ENCODE data around the gene UROC1.

The UROC1 gene

DNA sequence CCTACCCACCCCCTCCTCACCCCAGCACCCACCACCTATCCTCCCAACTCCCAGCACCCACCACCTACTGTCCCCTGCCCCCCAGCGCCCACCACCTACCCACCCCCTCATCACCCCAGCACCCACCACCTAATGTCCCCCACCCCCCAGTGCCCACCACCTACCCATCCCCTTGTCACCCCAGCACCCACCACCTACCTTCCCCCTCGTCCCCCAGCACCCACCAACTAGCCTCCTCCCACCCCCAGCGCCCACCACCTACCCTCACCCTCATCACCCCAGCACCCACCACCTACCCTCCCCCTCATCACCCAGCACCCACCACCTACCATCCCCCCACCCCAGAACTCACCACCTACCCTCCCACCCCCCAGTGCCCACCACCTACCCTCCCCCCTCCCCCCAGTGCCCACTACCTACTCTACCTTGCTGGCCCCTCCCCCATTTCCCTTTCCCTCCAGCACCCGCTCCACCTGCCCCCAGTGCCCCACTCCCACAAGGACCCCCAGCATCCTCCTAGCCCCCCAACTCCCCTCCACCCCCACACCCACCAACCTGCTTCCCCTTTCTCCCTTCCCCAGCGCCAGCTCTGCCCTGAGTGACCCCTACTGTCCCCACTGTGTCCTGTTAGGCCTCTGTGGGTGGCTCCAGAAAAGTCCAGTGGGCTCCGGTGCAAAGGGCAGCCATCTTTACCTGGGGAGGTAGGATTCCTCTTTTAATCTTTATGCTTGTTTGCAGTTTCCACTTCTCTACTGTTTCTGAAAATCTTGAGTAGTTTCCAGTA, 1.2 kb downstream of the UROC1 start:
- DNase-seq = no peak

DNA sequence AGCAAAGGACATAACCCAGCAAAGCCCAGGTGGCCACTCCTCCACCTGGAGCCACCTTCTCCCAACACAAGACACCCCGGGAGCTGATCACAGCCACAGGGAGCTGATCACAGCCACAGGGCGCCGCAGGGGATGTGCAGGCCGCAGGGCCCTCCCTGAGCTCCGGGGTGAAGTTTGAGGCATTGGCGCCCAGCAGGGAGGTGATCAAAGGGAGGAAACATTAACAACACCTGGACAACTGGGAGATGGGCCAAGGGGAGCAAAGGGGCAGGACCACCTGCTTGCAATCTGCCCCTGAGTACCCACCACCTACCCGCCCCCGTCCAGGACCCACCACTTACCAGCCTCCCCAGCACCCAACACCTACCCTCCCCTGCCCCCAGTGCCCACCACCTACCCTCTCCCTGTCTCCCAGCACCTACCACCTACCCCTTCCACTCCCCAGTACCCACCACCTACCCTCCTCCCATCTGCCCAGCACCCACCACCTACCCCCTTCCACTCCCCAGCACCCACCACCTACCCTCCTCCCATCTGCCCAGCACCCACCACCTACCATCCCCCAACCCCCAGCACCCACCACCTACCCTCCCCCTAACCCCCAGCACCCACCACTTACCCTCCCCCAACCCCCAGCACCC, 2.4 kb downstream of the UROC1 start:
- no peak for DNase-seq

DNA sequence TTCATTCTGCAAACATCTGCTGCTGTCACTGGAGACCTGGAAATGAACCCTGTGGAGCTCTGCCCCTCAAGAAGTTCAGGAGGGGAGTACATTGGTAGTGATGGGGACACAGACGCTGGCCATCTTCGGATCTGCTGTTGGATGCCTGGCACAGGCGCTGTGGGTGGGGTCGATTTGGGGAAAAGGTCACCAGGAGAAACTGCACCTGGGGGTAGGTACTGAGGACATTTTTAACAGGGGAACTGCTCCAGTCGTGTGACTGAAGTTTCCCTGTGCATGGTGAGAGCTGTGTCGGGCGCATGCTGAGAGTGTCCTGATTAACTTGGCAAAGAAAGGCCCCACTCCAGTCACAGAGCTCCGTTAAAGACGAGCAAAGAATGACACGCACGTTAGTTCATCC, 3.4 kb downstream of the UROC1 start:
- DNase-seq = no peak

DNA sequence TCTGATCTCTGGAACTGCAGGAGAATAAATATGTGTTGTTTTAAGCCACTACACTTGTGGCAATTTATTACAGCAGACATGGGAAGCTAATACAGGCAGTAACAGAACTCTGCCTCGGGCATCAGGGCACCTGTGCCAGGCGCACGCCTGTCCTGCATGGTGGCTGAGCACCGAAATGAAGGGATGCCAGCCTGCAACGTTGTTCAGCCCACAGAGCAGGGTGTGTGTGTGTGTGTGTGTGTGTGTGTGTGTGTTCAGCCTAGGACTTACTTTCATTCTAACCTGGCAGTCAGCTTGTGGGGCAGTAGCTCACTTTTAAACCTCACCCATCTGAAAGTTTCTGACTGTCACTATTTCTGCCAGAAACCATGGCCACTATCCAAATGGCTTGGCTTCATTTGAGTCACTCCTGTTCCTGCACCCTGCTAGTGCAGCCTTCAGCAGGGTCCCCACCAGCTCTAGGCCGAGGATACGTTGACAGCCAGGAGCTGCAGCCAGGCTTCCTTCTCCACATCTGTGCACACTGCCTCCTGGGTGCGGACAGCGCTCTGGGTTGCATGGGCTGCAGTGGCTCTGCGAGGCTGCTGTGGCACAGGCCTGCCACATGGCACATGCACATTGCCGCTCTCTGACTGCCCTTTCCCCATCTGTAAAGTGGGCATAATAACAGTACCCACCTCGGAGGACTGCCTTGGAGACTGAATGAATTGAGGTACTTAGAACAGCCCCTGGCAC, 4.5 kb downstream of the UROC1 start:
- no peak for DNase-seq

DNA sequence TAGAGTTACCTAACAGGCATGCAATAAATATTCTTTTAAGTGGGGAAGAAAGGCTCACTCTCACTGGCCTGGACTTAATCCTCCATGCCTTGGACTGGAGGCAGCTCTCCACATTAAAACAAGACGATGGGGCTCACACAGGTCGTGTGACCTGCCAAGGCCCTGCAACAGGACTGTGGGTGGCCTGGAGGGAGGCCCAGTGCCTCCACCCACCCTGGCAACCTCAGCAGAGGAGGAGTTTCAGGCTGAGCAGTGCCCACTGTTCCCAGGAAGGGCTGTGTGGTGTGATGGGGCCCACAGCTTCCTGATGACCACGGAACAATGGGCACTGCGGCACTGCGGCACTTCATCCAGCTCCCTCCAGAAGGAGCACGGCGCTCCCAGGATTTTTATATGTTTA, 5.5 kb downstream of the UROC1 start:
- no peak for DNase-seq

DNA sequence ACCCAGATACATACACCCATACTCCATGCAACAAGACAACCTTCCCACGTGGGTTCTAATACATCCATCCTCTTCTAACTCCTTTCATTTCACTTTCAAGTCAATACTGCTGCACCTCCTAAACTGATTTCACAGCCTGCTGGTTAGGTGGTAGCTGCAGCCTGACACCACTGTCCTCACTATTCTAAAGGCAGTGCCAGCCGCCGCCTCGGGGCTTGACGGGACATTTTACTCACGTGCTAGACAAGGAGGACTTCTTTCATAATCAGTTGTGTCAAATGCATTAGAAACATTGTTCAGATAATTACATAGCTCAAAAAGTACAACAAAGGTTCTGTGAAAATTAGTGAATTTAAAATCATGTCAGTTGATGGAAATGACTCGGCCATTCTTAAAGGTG, 6.3 kb downstream of the UROC1 start:
- no peak for DNase-seq

DNA sequence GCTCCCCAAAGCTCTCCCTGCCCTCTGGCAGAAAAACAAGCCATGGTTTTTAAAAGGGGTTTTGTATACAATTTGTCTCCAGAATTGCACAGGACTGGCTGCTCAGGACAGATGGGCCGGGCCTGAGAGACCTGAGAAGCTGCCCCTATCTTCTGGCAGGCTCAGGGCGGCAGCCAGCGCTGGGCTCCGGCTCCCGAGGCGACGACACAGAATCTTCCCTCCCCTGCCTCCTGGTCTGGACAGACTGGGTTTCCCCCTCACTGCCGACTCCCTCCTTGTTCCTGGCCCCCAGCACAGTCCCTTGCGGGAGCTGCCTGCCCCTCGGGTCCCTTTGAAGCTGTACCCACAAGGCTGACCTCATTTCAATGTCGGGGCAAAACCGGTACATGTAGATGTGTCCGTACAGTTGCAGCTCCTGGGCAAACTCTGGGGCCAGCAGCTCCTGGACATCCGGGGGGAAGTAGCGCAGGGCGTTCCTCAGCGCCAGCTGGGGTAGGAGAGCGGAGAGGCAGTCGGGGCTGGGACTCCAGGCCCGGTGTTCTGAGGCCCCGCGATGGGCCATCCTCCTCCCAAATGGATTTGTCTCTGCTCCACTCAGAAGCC, 7.2 kb downstream of the UROC1 start:
- DNase-seq = no peak

DNA sequence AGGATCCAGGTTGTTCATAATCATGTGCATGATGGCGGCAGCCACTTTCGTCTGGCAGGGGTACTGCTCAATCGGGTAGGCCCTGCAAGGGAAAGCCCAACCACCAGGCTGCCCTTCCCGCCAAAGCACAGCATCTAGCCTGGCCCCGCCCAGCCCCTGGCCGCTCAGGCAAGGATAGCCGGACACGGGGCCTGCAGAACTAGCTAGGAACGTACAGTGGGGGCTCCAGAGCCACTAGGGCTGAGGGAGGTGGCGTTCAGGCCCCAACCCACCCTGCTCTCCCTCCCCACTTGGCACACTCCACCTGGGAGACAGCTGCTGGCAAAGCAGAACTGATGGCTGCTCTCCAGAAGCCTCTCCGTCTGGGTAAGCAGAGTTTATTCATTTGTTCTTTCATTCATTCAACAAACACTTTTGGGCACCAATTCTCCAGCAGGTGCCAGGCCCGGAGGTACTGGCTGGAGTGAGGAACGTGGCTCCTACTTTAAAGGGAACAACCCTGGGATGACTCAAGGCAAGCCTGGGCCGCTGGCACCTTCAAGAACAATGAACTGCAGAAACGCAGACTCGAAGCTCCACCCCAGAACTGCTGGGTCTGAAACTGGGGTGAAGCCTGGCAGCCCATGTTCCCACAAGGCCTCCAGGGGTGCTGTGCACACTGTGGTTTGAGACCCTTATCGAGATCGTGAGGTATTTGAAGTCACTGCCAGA, 7.8 kb downstream of the UROC1 start:
- no peak for DNase-seq

DNA sequence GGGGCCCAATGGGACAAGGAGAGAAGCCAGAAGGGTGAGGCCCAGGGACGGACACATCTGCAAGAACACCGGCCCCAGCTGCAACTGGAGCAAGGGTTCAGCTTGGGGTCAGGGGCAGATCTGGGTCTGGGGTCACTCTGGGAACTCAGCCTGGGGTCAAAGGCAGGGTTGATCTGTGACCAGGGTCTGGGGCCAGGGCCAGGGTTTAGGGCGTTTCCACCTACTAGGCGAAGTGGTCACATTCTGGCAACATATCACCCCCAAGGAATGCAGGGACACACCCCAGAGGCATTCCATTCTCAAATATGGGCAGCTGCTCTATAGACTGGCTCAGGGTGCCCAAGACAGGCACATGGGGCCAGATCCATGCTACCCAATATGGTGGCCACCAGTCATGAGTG, 9.0 kb downstream of the UROC1 start:
- no peak for DNase-seq

DNA sequence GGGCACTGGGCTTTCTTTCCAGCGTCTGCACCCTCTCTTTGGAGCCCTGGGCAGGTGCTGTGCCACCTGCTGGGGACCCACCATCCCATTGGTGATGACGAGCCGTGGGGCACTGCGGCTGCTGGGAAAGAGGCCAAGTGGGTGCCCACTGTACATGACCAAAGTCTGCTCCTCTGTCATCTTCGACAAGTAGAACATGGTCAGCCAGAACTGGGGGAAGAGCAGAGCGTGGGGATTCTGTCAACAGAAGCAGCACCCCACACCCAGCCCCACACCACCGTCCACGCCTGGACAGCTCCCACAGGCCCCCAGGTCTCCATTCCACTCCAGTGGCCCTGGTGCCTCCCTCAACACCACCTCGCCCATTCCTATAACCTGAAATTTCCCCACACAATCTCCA, 9.7 kb downstream of the UROC1 start:
- DNase-seq = no peak

DNA sequence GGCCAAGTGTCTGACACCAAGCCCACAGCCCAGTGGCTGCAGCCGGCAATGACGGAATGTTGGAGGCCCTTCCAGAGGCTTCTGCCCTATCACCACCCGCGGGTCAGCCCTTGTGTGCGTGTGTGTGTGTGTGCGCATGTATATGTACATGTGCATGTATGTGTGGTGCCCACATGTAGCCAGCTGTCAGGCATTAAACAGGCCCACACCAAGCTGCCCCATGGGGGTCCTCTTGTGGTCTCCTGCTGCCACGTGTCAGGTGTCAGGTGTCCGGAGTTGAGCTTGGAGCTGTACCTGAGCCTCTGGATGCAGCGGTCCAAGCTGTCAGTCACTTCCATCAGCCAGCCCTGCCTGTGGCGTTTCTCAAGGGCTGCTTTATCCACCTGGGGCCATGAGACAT, 13.9 kb downstream of the UROC1 start:
- DNase-seq = no peak

DNA sequence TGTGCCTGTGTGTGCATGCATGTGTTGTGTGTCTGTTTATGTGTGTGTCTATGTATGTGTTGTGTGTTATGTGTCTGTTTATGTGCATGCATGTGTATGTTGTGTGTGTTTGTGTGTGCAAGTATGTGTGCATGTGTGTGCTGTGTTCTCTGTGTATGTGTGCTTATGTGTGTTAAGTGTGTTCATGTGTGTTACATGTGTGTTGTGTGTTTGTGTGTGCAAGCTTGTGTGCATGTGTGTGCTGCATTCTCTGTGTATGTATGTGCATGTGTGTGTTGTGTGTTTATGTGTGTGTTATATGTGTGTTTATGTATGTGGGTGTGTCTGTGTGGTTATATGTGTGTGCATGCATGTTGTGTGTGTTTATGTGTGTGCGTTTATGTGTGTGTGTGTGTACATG, 14.9 kb downstream of the UROC1 start:
- no peak for DNase-seq

DNA sequence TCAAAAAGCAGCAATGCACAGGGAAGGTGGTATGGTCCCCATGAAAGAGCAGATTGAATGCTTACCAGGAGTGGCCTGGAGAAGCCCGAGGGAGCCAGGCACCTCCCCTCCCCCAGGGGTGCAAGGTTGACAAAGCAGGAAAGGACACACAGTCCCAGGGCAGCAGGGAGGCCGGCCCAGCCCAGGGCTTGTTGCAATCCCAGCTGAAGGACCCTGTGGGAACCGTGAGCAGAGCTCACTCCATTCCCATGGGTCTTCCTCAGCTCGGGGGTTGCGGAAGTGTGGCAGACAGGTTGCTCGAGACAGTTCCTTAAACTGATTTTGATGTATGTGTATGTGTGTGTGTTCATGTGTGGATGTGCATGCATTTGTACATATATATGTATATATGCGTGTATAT, 15.8 kb downstream of the UROC1 start:
- no peak for DNase-seq

DNA sequence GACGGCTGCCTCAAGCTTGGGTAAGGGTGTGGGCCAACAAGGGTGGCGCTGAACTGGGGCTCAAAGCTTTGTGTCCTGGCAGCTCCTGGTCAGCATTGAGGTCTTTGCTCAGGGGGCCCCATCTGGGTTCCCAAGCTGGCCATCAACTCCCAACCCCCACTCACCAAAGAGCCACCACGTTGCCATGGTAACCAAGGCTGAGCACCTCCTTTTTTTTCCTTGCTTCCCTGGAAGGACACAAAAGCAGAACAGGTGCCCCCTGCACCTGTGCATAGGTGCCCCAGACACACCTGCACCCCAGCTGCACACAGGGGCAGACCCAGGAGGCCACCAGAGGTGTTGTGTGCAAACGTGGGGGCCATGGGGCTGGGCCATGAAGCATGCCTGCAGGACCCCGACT, 16.5 kb downstream of the UROC1 start:
- DNase-seq = no peak

DNA sequence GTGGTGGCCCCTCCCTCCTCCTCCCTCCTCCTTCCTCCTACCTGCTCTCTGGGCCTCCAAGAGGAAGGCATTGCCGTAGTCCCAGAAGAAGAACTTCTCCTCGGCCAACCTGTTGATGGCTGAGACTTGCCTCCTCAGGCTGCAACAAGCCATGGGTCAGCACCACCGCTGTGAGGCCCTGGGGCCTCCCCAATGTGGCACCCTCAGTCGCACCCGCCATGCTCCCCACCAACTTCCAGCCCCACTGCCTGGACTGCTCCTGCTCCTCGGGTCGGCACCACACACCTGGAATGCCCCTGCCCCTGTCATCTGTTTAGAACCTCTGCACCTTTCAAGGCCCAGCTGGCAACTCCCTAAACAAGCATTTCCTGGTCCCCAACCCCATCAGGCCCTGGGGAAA, 17.6 kb downstream of the UROC1 start:
- no peak for DNase-seq

DNA sequence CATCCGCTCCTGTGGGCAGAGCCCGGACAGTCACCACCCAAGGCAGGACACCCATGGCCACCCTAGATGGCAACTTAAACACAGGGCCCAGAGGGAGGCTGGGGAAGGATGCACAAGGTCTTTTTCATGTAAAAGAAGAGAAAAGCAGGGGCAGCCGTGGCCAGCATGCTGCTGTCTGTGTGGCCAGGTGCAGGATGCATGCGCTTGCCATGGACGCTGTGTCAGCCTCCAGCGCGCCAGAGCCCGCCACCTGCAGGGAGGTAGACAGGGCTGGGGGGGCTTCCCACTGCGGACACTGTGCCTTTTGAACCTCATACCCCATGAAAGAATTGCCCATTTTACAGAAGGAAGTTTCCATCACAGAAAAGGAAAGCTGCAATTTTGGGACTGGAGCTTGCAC, 18.2 kb downstream of the UROC1 start:
- no peak for DNase-seq

DNA sequence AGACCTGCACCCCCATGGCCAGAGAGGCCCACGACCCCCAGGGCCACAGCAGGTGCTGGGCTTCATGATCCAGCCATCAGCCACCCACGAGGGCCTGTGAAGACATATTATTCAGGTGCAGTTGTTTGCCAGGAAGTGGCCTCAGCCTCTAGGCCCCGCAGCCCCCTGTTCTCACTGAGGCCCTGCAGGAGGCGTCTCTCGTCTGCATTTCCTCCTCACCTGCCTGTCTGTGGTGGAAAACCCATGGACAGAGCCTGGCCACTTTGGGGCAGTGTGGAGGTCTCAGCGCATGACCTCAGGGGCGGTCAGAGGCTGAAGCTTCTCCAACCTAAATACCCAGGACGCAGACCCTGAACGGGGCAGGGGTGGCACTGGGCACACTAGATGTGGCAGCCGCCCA, 18.6 kb downstream of the UROC1 start:
- no peak for DNase-seq

DNA sequence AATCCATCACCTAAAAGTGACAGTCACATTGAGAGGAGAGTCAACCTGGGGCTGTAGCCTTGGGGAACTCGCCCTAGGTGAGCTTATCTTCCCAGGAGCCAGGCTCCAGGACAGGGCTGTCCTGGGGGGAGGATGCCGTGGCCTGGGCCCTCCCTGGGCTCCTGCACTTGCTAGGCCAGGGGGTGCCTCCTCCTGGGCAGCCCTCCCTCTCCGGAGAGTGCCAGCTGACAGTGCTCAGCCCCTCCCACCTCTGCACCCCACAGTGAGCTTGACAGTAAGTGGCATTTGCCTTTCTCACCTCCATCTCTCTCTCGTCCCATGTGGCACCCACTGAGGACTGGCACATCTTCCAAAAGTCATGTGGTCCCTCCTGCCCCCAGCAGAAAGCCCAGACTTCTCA, 19.1 kb downstream of the UROC1 start:
- DNase-seq = no peak

DNA sequence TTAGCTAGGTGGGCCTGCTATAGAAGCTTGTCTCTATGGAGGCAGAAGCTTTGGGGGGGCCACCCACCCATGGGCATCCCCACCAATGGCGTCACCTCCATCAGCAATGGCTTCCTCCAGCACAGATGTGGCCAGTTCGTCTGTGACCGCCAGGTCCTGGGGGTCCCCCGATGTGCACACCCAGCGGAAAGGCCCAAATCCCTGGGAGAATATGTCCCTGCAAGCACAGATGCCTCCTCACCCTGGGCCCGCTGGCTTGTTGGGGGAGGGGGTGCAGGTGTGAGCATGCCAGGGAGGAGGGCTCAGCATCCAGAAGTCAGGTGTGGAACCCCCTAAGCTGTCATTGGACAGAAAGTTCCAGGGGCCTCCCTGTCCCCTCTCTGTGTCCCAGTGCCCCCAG, 19.6 kb downstream of the UROC1 start:
- no peak for DNase-seq

DNA sequence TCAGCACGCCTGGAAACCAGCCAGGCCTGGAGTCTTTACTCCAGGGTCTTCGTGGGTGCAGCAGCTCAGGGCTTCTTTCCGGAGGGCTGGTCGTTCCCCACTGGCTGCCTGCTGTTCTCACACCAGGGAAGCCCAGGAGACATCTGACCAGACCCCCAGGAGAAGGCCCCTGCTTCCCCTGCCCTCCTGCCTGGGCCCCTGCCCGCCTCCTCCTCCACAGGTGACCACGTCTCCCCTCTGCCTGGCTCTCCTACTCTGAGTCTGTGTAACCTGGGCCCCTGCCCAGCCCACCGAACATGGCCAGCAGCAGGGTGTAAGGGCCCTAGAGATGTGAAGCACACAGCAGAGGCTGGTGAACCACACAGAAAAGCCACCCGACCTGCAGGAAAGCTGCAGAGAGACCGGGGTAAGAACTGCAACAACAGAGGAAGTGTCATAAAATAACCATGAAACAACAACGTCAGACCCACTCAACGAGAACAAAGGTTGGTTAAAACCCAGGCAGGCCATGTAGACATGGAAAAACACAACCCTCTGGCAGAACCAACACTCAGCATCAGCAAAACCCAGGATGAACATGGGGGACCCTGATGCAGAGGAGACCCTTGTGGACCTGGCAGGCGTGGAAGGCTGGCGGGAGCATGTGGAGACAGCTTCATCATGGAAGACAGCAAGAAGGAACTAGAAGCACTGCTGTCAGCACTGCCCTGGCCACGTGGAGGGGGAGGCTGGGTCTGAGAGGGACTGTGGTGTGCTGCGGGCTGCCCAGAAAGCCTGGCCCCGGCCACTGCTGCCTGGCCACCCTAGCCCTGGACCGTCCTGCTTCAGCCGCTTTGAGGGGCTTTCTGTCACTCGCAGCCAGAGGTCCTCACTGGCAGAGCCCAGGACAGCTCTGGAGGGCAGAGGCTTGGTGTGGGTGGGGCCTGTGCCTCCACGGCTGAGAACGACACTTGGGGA, 20.4 kb downstream of the UROC1 start:
- DNase-seq = peak in 2 of 4 experiments; percentile 32 to 49

DNA sequence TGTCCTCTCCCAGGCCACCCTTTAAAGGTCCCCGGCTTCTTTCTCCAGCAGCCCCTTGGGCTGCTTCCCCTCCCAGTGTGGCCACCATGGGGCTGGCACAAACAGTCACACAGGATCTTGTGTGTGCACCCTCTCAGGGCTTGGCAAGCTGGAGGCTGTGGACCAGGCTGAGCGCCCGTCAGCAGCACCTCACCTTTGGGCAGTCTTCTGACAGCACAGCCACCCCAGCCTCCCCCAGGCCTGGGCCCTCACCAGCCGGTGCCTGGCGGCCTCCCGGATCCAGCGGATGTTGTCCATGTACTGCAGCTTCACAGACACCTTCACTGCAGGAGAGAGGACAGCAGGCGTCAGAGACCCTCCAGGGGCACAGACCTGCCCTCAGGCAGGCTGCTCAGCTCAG, 21.8 kb downstream of the UROC1 start:
- DNase-seq = no peak

DNA sequence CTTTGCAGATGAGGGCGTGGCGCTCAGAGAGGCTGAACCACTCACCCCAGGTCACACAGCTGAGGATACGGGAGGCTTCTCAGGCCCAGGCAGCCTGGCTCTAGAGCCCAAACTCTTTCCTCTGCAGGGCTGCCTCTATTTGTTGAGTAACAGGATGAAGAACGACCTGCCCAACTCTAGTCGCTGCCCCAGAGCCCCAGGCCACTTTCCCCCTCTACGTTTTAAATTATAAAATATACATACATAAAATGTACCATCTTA, 22.7 kb downstream of the UROC1 start:
- no peak for DNase-seq
